Hippocampal formation (tissue), 2 donors: ENCODE data around the gene LSR.
"Not testable (repeated sequence)": the region's sequence is repeated elsewhere in the genome, so short reads cannot be mapped to it uniquely, and the experiment has no call there.

Source experiments
- DNase-seq, 2 donors: peaks; one replicate each; lab custom pipeline; 2025; lab: John Stamatoyannopoulos, UW

Gene LSR

GRCh38 chr19:35267353-35267817, 18.6 kb downstream of the LSR start:
- no peak for DNase-seq

- DNase-seq = peak; percentile 45 to 72
Observed at GRCh38 chr19:35267818-35268535, 19.2 kb downstream of the LSR start.

- DNase-seq = peak; percentile 56 to 68
Observed at GRCh38 chr19:35268536-35269437, 20.0 kb downstream of the LSR start, which contains the start of gene USF2. USF2 (plus strand) TSS chr19:35268962; CDS start chr19:35269102, 140 bp downstream.

DNA sequence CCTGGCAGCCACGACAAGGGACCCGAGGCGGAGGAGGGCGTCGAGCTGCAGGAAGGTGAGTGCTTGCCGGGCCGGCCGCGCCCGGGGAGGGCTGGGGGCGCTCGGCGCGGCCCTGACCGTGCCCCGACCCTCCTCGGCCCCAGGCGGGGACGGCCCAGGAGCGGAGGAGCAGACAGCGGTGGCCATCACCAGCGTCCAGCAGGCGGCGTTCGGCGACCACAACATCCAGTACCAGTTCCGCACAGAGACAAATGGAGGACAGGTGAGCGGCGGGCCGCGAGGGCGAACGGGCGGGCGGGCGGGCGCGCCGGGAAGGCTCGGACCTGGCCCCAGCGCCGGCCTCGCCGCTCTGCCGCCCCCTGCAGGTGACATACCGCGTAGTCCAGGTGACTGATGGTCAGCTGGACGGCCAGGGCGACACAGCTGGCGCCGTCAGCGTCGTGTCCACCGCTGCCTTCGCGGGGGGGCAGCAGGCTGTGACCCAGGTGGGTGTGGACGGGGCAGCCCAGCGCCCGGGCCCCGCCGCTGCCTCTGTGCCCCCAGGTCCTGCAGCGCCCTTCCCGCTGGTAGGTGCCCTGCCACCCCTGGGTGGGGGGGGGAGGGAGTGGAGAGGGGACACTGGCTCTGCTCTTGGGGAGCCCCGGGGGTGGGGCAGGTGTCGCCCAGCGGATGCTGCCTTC, 20.8 kb downstream of the LSR start:
- DNase-seq = peak; percentile 77 to 86

DNA sequence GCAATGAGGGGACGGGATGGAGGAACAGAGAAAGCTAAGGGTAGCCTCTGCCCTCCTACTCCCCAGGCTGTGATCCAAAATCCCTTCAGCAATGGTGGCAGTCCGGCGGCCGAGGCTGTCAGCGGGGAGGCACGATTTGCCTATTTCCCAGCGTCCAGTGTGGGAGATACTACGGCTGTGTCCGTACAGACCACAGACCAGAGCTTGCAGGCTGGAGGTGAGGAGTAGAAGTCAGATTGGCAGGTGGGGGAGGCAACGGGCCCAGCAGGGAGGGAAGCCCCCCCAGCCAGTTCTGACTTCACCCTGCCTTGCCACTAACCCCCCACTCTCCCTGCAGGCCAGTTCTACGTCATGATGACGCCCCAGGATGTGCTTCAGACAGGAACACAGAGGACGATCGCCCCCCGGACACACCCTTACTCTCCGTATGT, 21.6 kb downstream of the LSR start:
- no peak for DNase-seq

DNA sequence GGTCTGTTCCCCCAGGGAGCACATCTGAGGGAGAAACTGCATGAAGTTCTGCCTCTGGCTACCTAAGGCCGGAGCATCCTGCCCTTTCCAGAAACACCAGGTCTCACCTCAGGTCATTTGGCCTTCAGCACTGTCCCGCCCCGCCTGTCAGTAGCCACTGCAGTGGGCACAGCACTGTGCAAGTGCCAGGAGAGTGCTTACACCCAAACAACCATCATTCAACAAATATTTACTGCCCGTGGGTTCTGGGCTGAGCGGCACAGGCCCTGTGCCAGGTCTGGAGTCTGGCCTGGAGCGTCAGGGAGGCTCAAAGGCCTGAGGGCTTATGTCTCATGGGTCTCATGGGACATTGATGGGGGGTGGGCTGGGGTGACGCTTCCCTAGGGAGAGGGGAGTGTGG, 22.7 kb downstream of the LSR start:
- no peak for DNase-seq

- DNase-seq = peak in 1 of 2 donors; percentile 39
Observed at GRCh38 chr19:35272122-35272719, 23.4 kb downstream of the LSR start.

GRCh38 chr19:35272954-35273649, 24.3 kb downstream of the LSR start:
- DNase-seq = no peak

- no peak for DNase-seq
Observed at GRCh38 chr19:35273686-35274259, 25.0 kb downstream of the LSR start.

DNA sequence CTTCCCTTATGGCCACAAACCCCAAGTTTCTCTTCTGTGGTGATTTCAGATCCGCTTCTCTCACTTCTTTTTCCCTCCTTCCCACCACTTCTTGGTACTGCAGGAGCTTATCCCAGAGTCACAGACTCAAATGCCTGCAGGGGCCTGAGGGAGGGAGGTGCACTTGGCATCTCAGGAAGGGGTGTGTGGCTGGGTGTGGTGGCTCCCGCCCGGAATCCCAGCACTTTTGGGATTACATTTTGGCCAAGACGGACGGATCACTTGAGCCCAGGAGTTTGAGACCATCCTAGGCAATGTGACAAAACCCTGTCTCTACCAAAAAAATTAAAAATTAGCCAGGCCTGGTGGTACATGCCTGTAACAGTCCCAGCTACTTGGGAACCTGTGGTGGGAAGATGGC, 25.5 kb downstream of the LSR start:
- DNase-seq = no peak

- DNase-seq = no peak
Observed at GRCh38 chr19:35276706-35277281, 28.0 kb downstream of the LSR start.

GRCh38 chr19:35278578-35279284, 29.9 kb downstream of the LSR start:
- DNase-seq = no peak

GRCh38 chr19:35279374-35279773, 30.6 kb downstream of the LSR start:
- no peak for DNase-seq

- DNase-seq = no peak
Observed at GRCh38 chr19:35279985-35280821, 31.4 kb downstream of the LSR start.

DNA sequence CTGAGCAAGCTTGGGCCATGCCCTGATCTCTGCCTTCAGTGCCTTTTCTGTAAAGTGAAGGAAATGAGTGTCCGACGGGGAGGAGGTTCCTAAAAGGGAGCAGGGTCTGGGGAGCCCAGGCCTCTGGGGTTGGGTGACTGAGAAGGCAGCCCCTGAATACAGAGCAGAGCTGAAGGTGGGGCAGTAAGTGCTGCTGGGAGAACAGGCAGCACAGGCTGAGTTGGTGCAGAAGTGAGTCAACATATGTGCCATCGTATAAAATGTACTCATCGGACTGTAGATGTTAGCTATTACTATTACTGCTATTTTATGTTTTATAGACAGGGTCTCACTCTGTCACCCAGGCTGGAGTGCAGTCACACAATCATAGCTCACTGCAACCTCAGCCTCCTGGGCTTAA, 32.5 kb downstream of the LSR start:
- no peak for DNase-seq

DNA sequence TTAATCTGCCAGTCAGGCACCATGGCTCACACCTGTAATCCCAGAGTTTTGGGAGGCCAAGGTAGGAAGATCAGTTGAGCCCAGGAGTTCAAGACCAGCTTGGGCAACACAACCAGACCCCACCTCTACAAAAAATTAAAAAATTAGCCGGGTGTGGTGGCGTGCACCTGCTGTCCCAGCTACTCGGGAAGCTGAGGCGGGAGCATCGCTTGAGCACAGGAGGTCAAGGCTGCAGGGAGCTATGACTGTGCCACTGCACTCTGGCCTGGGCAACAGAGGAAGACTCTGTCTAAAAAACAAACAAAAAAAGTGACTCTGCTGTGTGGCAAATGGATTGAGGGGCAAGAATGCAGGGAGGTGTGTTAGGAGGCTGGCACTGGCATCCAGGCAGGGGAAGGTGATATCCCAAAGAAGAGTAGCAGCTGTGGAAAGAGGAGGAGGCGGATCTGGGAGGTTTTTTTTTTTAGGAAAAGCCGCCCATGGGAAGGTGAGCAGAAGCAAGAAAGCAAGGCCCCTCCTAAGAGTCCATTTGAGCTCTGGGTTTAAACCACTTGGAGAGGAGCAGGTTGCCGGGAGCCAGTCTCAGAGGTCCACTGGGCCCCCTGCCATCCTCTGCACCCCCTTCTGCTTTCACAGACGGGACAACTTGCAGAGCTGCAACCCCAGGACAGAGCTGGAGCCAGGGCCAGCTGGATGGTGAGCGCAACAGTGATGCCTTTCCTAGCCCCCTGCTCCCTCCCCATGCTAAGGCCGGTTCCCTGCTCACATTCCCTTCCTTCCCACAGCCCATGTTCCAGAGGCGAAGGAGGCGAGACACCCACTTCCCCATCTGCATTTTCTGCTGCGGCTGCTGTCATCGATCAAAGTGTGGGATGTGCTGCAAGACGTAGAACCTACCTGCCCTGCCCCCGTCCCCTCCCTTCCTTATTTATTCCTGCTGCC, 35.6 kb downstream of the LSR start:
- no peak for DNase-seq

DNA sequence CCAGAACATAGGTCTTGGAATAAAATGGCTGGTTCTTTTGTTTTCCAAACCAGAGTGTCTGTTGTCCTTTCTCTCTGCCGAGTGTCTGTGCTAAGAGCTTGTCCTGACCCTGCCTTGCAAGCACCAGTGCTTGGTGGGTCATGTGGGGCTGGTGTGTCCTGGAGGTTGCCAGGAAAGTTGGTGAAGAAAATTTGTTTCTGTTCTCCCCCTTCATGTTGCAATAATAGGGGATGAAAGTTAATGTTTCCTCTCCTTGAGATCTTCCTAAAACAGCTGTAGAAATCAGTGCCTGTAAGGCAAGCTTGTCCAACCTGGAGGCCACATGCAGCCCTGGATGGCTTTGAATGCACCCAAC, 36.3 kb downstream of the LSR start:
- DNase-seq = no peak

DNA sequence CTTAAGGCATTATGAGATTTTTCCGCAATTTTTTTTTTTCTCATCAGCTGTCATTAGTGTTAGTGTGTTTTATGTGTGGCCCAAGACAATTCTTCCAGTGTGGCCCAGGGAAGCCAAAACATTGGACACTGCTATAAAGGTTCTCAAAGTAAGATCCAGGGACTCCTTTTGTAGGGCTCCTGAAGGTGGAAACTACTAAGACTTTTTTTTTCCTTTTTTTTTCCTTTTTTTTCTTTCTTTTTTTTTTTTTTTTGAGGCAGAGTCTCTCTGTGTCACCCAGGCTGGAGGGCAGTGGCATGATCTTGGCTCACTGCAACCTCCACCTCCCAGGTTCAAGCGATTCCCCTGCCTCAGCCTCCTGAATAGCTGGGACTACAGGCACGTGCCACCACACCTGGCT, 36.7 kb downstream of the LSR start:
- not testable (repeated sequence) for DNase-seq
